PC-3 (cell line): ENCODE data around the gene KREMEN2. TPM values are rescaled to one million over a fixed set of nuclear protein-coding genes. Genes with fewer than 3 reads are reported as not detected.

Experiments used
- ATAC-seq: fragments of 200-7000 bp; cut with Tn5 transposase; 2 replicates; pipeline ENCODE4 v1.9.1; 2020; ENCODE audit warnings: mild to moderate bottlenecking, moderate library complexity
- BruUV-seq: library from RNA; stranded (reverse); fragments of 400-500 nt; replicated peaks from 2 replicates; lab custom pipeline; 2021; lab: Mats Ljungman, UMichigan
- CTCF ChIA-PET: fragments of 300-600 bp; sonication (Branson Sonifier 250); formaldehyde crosslinking; loops from one replicate; lab custom pipeline; 2022; ENCODE audit warnings: antibody characterized with exemption; lab: Charles Lee
- POLR2A ChIA-PET: fragments of 300-600 bp; sonication (Branson Sonifier 250); formaldehyde crosslinking; loops from one replicate; lab custom pipeline; 2022; ENCODE audit warnings: antibody characterized with exemption; ENCODE audit not compliant: unreplicated experiment; lab: Charles Lee
- DNase-seq: peaks from one replicate; pipeline ENCODE4 v3.0.0-alpha.2; 2015
- H2AFZ ChIP-seq: fragments of 300-600 bp; sonication (generic); 2 replicates; pipeline ENCODE4 v1.6.0; 2016; ENCODE audit warnings: antibody characterized with exemption, low read length
- H3F3A ChIP-seq: fragments of 300-600 bp; sonication (generic); one replicate; pipeline ENCODE4 v1.6.0; 2017; ENCODE audit warnings: antibody characterized with exemption, low read length, control low read depth, mild to moderate bottlenecking; ENCODE audit not compliant: unreplicated experiment
- H3K27ac ChIP-seq: fragments of 300-600 bp; sonication (generic); 2 replicates; pipeline ENCODE4 v1.5.1; 2016; ENCODE audit warnings: mild to moderate bottlenecking, low read length
- H3K27me3 ChIP-seq: fragments of 300-600 bp; sonication (generic); 2 replicates; pipeline ENCODE4 v1.6.1; 2016; ENCODE audit warnings: low read length, mixed read lengths
- H3K36me3 ChIP-seq: fragments of 300-600 bp; sonication (generic); 2 replicates; pipeline ENCODE4 v1.6.1; 2016; ENCODE audit warnings: low read depth, mixed run types, low read length, mixed read lengths
- H3K4me1 ChIP-seq: fragments of 300-600 bp; sonication (generic); 2 replicates; pipeline ENCODE4 v1.5.1; 2016; ENCODE audit warnings: low read length; ENCODE audit not compliant: insufficient read depth
- H3K4me2 ChIP-seq: fragments of 300-600 bp; sonication (generic); 2 replicates; pipeline ENCODE4 v1.6.0; 2016; ENCODE audit warnings: low read length
- H3K4me3 ChIP-seq: fragments of 300-600 bp; sonication (generic); 2 replicates; pipeline ENCODE4 v1.5.1; 2016; ENCODE audit warnings: mild to moderate bottlenecking, low read length, mixed read lengths
- H3K79me2 ChIP-seq: fragments of 300-600 bp; sonication (generic); 2 replicates; pipeline ENCODE4 v1.6.1; 2017; ENCODE audit warnings: low read length, mixed read lengths
- H3K9ac ChIP-seq: fragments of 300-600 bp; sonication (generic); 2 replicates; pipeline ENCODE4 v1.6.0; 2016; ENCODE audit warnings: mild to moderate bottlenecking, low read length
- H3K9me2 ChIP-seq: fragments of 300-600 bp; sonication (generic); replicated peaks from 2 replicates; pipeline ENCODE4 v1.6.1; 2016; ENCODE audit warnings: mixed run types, low read length, mixed read lengths
- H3K9me3 ChIP-seq: fragments of 300-600 bp; sonication (generic); 2 replicates; pipeline ENCODE4 v1.6.1; 2016; ENCODE audit warnings: low read length, mixed read lengths
- H4K20me1 ChIP-seq: fragments of 300-600 bp; sonication (generic); 2 replicates; pipeline ENCODE4 v1.6.1; 2016; ENCODE audit warnings: low read length, mixed read lengths
- CTCF ChIP-seq: fragments of 300-600 bp; sonication (generic); conservative IDR thresholded peaks from 2 replicates; pipeline ENCODE4 v1.5.1; 2017; ENCODE audit warnings: antibody characterized with exemption, low read depth, mild to moderate bottlenecking, low read length
- EZH2 ChIP-seq: fragments of 300-600 bp; sonication (generic); IDR thresholded peaks from one replicate; pipeline ENCODE4 v1.6.1; 2017; ENCODE audit warnings: antibody characterized with exemption, mild to moderate bottlenecking, low read length; ENCODE audit not compliant: unreplicated experiment
- EZH2phosphoT487 ChIP-seq: fragments of 300-600 bp; sonication (generic); IDR thresholded peaks from 2 replicates; pipeline ENCODE4 v1.6.1; 2018; ENCODE audit warnings: mild to moderate bottlenecking, antibody characterized with exemption, low read length, borderline replicate concordance
- intact Hi-C: fragments of 100-400 bp; cut with micrococcal nuclease; formaldehyde crosslinking; loops from 2 replicates; pipeline ENCODE4 v1.9.0; 2023
- total RNA-seq: library from RNA; depleted of rRNA; stranded (reverse); fragments of >200 nt; gene quantifications from 2 replicates; pipeline ENCODE4 v1.2.3, GENCODE V29; 2014

The KREMEN2 gene
- total RNA-seq, 1 experiment from 2014 or later = 3.6 TPM

GRCh38 chr16:2975161-2975795 is 11.2 kb downstream of the KREMEN2 start:
- Histone ChIP-seq H3F3A (no peaks in the 10 kb centered on the region), H3K9ac (no peak overlapping the region), H3K9me3 (no peaks in the 10 kb centered on the region), H3K4me1 (peaks cover 20% of the 10 kb centered on the region), H3K27ac (no peak overlapping the region), H3K9me2 (no peaks in the 10 kb centered on the region), H3K4me2 (no peak overlapping the region), H2AFZ (no peak overlapping the region), H3K27me3 (no peaks in the 10 kb centered on the region), H3K36me3 (peaks cover 6% of the 10 kb centered on the region; the same call in 1 of the 2 replicates), H3K79me2 (peaks cover 42% of the 10 kb centered on the region), H4K20me1 (peaks cover 10% of the 10 kb centered on the region), H3K4me3 (no peak overlapping the region)
- CTCF ChIA-PET = no interaction called here
- TF ChIP-seq EZH2 = no peak
- no peak for TF ChIP-seq CTCF
- TF ChIP-seq EZH2phosphoT487 = no peak
- DNase-seq = no peak
- POLR2A ChIA-PET = no interaction called here
- intact Hi-C loops = no loop called here
- no peak for ATAC-seq
- BruUV-seq = no TSS peak

- Histone ChIP-seq H3K9ac (no peak overlapping the region), H2AFZ (no peak overlapping the region), H3K79me2 (peaks cover 34% of the 10 kb centered on the region), H3K4me1 (peaks cover 19% of the 10 kb centered on the region), H3K9me2 (no peaks in the 10 kb centered on the region), H3K27me3 (no peaks in the 10 kb centered on the region), H3F3A (no peaks in the 10 kb centered on the region), H3K4me3 (no peak overlapping the region), H3K4me2 (no peak overlapping the region), H3K9me3 (no peaks in the 10 kb centered on the region), H3K27ac (no peak overlapping the region), H3K36me3 (peaks cover 6% of the 10 kb centered on the region; the same call in 1 of the 2 replicates), H4K20me1 (peaks cover 1% of the 10 kb centered on the region; the same call in 1 of the 2 replicates)
- ChIA-PET POLR2A (no interaction called here), CTCF (no interaction called here)
- ATAC-seq = no peak
- TF ChIP-seq CTCF (no peak), EZH2phosphoT487 (no peak), EZH2 (no peak)
- BruUV-seq = no TSS peak
- intact Hi-C loops = no loop called here
- no peak for DNase-seq
Observed at GRCh38 chr16:2976201-2976600, 12.1 kb downstream of the KREMEN2 start.

GRCh38 chr16:2976673-2977072 is 12.6 kb downstream of the KREMEN2 start:
- ChIA-PET CTCF (no interaction called here), POLR2A (no interaction called here)
- Histone ChIP-seq H2AFZ (no peak overlapping the region), H3K4me2 (no peak overlapping the region), H4K20me1 (no peaks in the 10 kb centered on the region), H3K9me2 (no peaks in the 10 kb centered on the region), H3K4me1 (peaks cover 19% of the 10 kb centered on the region), H3K79me2 (peaks cover 34% of the 10 kb centered on the region), H3K4me3 (no peak overlapping the region), H3K9me3 (no peaks in the 10 kb centered on the region), H3K36me3 (peaks cover 6% of the 10 kb centered on the region; the same call in 1 of the 2 replicates), H3F3A (no peaks in the 10 kb centered on the region), H3K9ac (no peak overlapping the region), H3K27me3 (no peaks in the 10 kb centered on the region), H3K27ac (peak overlapping the region; percentile 41)
- BruUV-seq = no TSS peak
- intact Hi-C loops = no loop called here
- TF ChIP-seq EZH2 (no peak), CTCF (no peak), EZH2phosphoT487 (no peak)
- DNase-seq (no peak), ATAC-seq (no peak)
